ENCODE measurements around the gene CDKAL1.

CDKAL1 gene

DNA sequence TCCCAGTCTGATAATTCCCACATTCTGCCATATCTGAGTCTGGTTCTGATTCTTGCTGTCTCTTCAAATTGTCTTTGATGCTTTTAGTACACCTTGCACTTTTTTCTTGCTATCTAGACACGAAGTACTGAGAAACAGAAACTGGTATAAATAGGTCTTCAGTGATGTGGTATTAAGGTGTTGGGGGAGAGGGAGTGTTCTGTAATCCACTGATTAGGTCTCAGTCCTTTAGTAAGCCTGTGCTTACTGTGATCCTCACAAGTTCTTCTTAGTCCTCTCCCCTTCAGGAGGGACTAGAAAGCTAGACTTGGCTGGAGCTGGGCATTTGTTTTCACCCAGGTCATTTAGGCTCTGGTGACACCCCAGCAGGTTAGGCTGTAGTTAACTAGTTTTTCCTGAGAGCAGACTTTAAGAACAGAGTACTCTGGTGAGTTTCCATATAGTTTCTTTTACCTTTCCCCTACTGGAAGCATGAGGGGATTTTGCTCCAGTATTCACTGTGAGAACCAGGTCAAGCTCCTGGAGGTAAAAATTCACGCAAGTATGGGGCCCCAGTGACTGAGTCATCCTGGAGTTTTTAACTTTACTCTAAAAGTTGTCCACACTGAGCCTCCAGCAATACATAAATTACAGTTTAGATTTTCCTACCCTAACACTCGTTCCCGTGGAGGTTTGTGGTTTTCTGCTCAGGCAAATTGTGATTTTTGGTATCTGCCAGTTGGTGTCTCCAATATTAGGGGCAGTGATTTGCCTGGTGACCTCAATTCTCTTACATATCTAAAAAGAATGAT, 154.6 kb downstream of the CDKAL1 start:
- Histone ChIP-seq H3K4me3 (replicated peaks; ENCODE audit: low read depth, low read length) (peak overlapping the region; percentile 28), H3K27me3 (replicated peaks; ENCODE audit: control insufficient read depth, insufficient read depth, low read length) (no peaks in the 10 kb centered on the region), H3K36me3 (ENCODE audit: control insufficient read depth, insufficient read depth, low read length) (no peaks in the 10 kb centered on the region)
- TF ChIP-seq, protein P1, sequence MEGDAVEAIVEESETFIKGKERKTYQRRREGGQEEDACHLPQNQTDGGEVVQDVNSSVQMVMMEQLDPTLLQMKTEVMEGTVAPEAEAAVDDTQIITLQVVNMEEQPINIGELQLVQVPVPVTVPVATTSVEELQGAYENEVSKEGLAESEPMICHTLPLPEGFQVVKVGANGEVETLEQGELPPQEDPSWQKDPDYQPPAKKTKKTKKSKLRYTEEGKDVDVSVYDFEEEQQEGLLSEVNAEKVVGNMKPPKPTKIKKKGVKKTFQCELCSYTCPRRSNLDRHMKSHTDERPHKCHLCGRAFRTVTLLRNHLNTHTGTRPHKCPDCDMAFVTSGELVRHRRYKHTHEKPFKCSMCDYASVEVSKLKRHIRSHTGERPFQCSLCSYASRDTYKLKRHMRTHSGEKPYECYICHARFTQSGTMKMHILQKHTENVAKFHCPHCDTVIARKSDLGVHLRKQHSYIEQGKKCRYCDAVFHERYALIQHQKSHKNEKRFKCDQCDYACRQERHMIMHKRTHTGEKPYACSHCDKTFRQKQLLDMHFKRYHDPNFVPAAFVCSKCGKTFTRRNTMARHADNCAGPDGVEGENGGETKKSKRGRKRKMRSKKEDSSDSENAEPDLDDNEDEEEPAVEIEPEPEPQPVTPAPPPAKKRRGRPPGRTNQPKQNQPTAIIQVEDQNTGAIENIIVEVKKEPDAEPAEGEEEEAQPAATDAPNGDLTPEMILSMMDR (IDR thresholded peaks at IDR 0.05; ENCODE audit: insufficient read depth, low read length, poor library complexity, severe bottlenecking): no peak
- DNase-seq (ENCODE audit: extremely low read depth, insufficient read length): no peak

DNA sequence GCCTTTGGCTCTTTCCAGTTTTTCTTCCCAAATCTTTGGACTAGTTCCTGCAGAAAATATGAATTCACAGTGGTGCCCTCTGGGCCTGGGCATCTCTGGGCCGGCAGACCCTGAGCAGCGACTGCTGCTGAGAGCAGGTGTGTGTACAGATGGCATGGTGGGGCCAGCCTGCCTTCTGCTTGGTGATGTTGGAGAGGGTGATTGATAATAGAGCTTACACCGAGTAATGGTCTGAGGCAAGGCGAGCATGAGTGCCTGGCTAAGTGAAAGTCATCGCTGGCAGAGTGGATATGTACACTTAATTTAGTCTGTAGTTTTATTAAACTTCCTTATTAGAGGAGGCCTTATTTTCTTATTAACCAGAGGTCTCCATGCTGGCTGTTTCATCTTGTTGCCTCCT, 156.9 kb downstream of the CDKAL1 start:
- no peak overlapping the region for H3K4me3 ChIP-seq (replicated peaks; ENCODE audit: low read depth, low read length)
- TF ChIP-seq, protein P1 (IDR thresholded peaks at IDR 0.05; ENCODE audit: insufficient read depth, low read length, poor library complexity, severe bottlenecking): no peak
- no peaks in the 10 kb centered on the region for H3K27me3 ChIP-seq (replicated peaks; ENCODE audit: control insufficient read depth, insufficient read depth, low read length)
- no peaks in the 10 kb centered on the region for H3K36me3 ChIP-seq (ENCODE audit: control insufficient read depth, insufficient read depth, low read length)
- DNase-seq (ENCODE audit: extremely low read depth, insufficient read length): no peak

DNA sequence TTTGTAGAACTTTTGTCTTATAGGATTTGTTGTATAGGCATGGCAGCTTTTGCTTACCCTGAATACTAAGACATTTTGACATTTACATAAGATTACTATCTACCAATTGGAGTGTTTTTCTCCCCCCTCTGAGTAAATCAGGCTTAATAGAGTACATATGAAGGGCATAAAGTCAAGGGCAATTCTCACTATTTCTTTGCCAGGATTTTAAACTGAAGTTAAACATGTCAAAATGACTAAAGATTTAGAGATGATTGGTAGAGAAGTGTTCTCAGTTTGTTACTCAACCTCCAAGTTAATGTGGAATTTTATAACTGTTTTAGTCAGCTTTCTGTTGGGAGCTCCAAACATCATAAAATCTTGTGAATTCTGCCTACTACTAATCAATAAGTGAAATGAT, 157.8 kb downstream of the CDKAL1 start:
- H3K27me3 ChIP-seq (replicated peaks; ENCODE audit: control insufficient read depth, insufficient read depth, low read length): no peaks in the 10 kb centered on the region
- TF ChIP-seq, protein P1 (IDR thresholded peaks at IDR 0.05; ENCODE audit: insufficient read depth, low read length, poor library complexity, severe bottlenecking): no peak
- no peak for DNase-seq (ENCODE audit: extremely low read depth, insufficient read length)
- H3K36me3 ChIP-seq (ENCODE audit: control insufficient read depth, insufficient read depth, low read length): no peaks in the 10 kb centered on the region
- no peak overlapping the region for H3K4me3 ChIP-seq (replicated peaks; ENCODE audit: low read depth, low read length)

DNA sequence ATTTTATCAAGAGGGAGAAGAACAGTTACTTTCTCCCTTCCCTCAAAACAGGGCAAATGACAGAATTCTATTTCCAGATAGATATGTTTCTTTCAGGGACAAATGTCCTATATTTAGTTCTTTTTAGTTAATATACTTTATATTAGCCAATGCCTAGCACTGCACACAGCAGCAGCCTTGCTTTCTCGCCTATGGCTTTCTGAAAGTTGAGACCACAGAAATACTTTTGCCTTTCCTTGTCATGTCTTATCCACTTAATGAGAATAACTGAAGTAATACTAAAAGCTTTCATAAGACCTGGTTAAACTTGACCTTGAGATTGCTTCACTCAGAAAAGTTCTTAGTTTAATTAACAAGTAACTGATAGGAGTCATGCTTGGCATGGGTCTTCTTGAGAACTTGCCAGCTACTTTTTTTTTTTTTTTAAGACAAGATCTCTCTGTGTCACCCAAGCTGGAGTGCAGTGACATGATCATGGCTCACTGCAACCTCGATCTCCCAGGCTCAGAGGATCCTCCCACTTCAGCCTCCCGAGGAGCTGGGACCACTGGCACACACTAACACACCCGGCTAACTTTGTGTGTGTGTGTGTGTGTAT, 159.3 kb downstream of the CDKAL1 start:
- TF ChIP-seq, protein P1 (IDR thresholded peaks at IDR 0.05; ENCODE audit: insufficient read depth, low read length, poor library complexity, severe bottlenecking): no peak
- Histone ChIP-seq H3K36me3 (ENCODE audit: control insufficient read depth, insufficient read depth, low read length) (no peaks in the 10 kb centered on the region), H3K4me3 (replicated peaks; ENCODE audit: low read depth, low read length) (no peak overlapping the region), H3K27me3 (replicated peaks; ENCODE audit: control insufficient read depth, insufficient read depth, low read length) (no peaks in the 10 kb centered on the region)
- DNase-seq (ENCODE audit: extremely low read depth, insufficient read length): no peak

DNA sequence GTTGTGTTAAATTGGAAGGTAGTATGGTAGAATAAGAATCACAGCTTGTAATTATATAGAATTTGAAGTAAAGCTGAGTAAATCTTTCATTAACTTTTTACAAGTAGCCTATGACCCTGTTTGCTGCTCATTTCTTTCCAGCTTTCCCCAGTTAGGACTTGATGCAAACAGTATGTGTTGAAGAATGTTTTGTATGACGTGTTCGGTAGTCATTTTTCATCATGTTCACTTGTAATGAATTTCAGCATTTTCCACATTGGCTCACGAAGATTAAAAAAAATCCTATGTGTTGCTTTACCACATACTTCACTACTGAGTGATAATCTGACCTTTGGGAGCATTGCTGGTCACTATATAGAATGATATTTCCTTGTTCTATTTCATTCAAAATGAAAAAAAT, 162.4 kb downstream of the CDKAL1 start:
- no peak overlapping the region for H3K4me3 ChIP-seq (replicated peaks; ENCODE audit: low read depth, low read length)
- TF ChIP-seq, protein P1 (IDR thresholded peaks at IDR 0.05; ENCODE audit: insufficient read depth, low read length, poor library complexity, severe bottlenecking): no peak
- H3K27me3 ChIP-seq (replicated peaks; ENCODE audit: control insufficient read depth, insufficient read depth, low read length): no peaks in the 10 kb centered on the region
- no peaks in the 10 kb centered on the region for H3K36me3 ChIP-seq (ENCODE audit: control insufficient read depth, insufficient read depth, low read length)
- no peak for DNase-seq (ENCODE audit: extremely low read depth, insufficient read length)
